ENCODE results near the gene KCNT2.

- no peak for TF ChIP-seq POLR2A (IDR thresholded peaks at IDR 0.05)
- TF ChIP-seq CTCF (IDR thresholded peaks at IDR 0.05): no peak
Observed at GRCh38 chr1:196377811-196378210, 230.4 kb downstream of the KCNT2 start.

Measured in Peyer's patch (tissue), 4 donors.